Measurements from ENCODE around the gene SNAP23.

Gene SNAP23

DNA sequence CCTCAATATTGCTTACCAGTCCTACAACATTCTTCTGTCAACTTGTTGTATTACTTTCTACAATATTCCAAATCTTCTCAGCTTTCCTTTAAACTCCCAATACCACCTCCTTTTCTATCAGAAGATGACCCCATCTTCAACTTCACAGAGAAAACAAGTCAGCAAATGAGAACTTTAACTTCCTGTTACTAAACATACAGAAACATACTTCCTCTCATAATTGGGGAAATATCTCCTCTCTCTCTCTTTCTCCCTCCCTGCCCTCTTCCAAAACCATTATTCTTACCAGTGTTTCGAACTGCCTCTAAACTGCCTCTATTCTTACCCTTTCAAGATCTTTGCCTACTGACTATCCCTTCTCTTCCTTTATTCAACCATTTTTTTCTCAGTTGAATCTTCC, 1.8 kb upstream of the SNAP23 start:
- TF ChIP-seq, protein P1, sequence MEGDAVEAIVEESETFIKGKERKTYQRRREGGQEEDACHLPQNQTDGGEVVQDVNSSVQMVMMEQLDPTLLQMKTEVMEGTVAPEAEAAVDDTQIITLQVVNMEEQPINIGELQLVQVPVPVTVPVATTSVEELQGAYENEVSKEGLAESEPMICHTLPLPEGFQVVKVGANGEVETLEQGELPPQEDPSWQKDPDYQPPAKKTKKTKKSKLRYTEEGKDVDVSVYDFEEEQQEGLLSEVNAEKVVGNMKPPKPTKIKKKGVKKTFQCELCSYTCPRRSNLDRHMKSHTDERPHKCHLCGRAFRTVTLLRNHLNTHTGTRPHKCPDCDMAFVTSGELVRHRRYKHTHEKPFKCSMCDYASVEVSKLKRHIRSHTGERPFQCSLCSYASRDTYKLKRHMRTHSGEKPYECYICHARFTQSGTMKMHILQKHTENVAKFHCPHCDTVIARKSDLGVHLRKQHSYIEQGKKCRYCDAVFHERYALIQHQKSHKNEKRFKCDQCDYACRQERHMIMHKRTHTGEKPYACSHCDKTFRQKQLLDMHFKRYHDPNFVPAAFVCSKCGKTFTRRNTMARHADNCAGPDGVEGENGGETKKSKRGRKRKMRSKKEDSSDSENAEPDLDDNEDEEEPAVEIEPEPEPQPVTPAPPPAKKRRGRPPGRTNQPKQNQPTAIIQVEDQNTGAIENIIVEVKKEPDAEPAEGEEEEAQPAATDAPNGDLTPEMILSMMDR (conservative IDR thresholded peaks at IDR 0.05; ENCODE audit: low read depth, low read length) = no peak

DNA sequence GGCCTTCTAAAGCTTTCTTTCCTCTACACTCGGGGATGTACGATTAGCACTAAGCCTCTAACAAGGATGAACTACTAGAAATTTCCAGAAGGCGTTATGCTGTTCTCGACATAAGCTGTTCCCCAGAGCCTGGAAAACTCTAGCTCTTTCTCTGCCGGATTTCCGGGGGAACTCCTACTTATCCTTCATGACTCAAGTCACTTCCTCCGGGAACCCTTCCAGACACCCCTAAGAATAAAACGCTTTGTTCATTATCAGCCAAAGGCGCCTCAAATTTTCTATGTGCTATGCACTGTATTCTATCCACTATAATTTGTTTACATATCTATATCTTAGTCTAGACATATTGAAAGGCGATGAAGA, 455 bp upstream of the SNAP23 start:
- H3K4me3 ChIP-seq (ENCODE audit: low read depth, low read length) = peak overlapping the region; percentile 75
- TF ChIP-seq, protein P1 (conservative IDR thresholded peaks at IDR 0.05; ENCODE audit: low read depth, low read length) = no peak
- DNase-seq (ENCODE audit: low read depth) = peak; percentile 63

More for the DNA sequence above, 1.8 kb upstream of the SNAP23 start:
- DNase-seq (ENCODE audit: low read depth) = no peak
- no peak overlapping the region for H3K4me3 ChIP-seq (ENCODE audit: low read depth, low read length)

DNA sequence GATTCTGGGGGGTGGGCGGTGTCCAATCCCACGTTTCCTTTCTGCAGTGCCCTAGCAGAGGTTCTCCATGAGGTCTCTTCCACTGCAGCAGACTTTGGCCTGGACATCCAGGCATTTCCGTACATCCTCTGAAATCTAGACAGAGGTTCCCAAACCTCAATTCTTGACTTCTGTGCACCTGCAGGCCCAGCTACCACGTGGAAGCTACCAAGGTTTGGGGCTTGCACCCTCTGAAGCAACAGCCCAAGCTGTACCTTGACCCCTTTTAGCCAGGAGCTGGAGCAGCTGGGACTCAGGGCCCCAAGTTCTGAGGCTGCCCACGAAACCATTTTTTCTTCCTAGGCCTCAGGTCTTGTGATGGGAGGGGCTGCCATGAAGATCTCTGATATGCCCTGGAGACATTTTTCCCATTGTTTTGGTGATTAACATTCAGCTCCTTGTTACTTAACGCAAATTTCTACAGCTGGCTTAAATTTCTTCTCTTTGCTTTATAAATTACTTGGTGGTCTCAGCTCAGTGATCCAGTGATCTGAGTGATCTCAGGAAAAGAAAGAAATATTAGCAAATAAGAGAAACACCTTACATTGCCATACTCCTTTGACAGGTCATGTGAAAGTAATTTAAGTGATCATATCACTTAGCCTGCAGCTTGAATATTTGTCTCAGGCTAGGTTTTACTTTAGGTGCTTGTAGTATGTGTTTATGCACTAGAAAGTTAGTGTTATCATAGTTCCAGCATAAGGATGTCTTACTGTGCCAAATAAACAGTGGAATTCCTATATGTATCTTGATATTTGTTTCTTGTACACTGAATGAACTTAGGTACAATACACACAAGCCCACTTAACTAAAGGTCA, 3.0 kb downstream of the SNAP23 start:
- DNase-seq (ENCODE audit: low read depth) = no peak
- TF ChIP-seq, protein P1 (conservative IDR thresholded peaks at IDR 0.05; ENCODE audit: low read depth, low read length) = no peak
- no peak overlapping the region for H3K4me3 ChIP-seq (ENCODE audit: low read depth, low read length)

DNA sequence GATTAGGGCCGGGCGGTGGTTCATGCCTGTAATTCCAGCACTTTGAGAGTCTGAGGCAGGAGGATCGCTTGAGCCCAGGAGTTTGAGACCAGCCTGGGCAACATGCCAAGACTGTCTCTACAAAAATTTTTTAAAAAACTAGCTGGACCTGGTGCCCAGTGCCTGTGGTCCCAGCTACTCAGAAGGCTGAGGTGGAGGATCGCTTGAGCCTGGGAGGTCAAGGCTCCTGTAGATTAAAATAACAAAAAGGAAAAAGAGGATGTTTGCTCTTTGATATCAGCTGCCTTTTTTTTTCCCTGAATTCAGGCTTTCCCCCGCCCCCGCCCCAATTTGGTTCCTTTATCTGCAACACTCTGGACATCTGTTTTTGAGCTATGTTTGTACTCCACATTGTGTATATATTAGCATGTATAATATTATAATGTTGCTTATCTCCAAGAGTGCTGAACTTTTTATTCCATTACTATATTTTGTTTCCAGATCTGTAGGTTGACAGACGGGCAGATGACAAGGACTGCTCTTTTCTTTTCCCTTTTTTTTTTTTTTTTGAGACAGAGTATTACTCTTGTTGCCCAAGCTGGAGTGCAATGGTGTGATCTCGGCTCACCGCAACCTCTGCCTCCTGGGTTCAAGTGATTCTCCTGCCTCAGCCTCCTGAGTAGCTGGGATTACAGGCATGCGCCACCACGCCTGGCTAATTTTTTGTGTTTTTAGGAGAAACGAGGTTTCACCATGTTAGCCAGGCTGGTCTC, 4.6 kb downstream of the SNAP23 start:
- no peak overlapping the region for H3K4me3 ChIP-seq (ENCODE audit: low read depth, low read length)
- TF ChIP-seq, protein P1 (conservative IDR thresholded peaks at IDR 0.05; ENCODE audit: low read depth, low read length) = no peak
- DNase-seq (ENCODE audit: low read depth) = peak; percentile 39

DNA sequence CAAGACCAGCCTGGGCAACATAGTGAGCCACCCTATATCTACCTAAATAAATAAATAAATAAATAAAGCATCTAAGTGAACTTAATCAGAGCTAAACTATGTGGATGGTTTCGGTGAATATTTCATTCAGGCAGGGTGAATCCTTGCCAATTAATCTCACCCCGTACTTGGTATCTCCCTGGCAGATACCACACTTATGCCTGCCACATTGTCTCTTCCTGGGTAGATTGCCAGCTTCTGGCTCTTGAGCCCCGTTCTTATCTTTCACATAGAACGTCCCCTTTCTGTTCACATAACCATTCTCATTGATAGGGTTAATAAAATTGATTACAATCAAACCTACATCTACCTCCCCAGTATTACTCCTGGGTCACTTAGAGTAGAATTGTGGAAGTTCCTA, 7.0 kb downstream of the SNAP23 start:
- no peak for DNase-seq (ENCODE audit: low read depth)
- TF ChIP-seq, protein P1 (conservative IDR thresholded peaks at IDR 0.05; ENCODE audit: low read depth, low read length) = no peak
- no peak overlapping the region for H3K4me3 ChIP-seq (ENCODE audit: low read depth, low read length)

DNA sequence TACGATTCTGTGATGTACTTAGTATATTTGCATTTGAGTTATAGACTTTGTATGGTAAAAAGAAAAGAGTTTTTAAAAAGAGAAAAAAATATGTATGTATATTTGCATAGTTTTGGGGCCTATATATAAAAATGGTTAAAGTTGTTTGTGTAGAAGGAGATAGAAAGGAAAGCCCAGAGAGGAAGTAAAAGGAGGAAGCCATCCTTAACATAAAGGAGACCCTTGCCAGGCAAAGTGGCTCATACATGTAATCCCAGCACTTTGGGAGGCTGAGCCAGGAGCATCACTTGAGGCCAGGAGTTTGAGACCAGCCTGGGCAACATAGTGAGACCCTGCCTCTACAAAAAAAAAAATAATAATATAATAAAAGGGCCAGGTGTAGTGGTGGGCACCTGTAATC, 8.4 kb downstream of the SNAP23 start:
- DNase-seq (ENCODE audit: low read depth) = no peak
- TF ChIP-seq, protein P1 (conservative IDR thresholded peaks at IDR 0.05; ENCODE audit: low read depth, low read length) = no peak
- H3K4me3 ChIP-seq (ENCODE audit: low read depth, low read length) = no peak overlapping the region
